Measurements from ENCODE around the gene ARHGAP26.
A peak's percentile ranks its signal among the peaks of the same experiment; 100 is the strongest.
"Not testable (repeated sequence)": the region's sequence is repeated elsewhere in the genome, so short reads cannot be mapped to it uniquely, and the experiment has no call there.

ARHGAP26 gene

GRCh38 chr5:143199843-143200242 is 429.7 kb downstream of the ARHGAP26 start:
- H3K18ac ChIP-seq (ENCODE audit: low read depth in 1 of 2, low read length in 2 of 2): peak overlapping the region in 1 of 2 experiments; percentile 8
- H3K4me1 ChIP-seq (ENCODE audit: control insufficient read depth, insufficient read depth, low read depth, low read length): peaks cover 2% of the 10 kb centered on the region
- H2AFZ ChIP-seq (ENCODE audit: low read depth, low read length): no peak overlapping the region
- 84% methylated on average over 2 of the region's 2 CpGs for WGBS
- peak overlapping the region; percentile 17 for H2AK5ac ChIP-seq (ENCODE audit: low read length, severe bottlenecking)
- H2BK12ac ChIP-seq (ENCODE audit: low read length in 2 of 2): peak overlapping the region in 1 of 2 experiments; percentile 94
- peak overlapping the region in 1 of 2 experiments; percentile 83 for H3K23ac ChIP-seq (ENCODE audit: low read length in 2 of 2)
- no peak overlapping the region for H3K4me2 ChIP-seq (ENCODE audit: low read length, poor library complexity, severe bottlenecking)
- H3K27ac ChIP-seq (ENCODE audit: low read length, poor library complexity, severe bottlenecking): no peak overlapping the region
- no peak overlapping the region for H3K9ac ChIP-seq (ENCODE audit: low read length)
- no peak overlapping the region for H4K91ac ChIP-seq (ENCODE audit: low read length)
- peaks cover 4% of the 10 kb centered on the region for H3K9me3 ChIP-seq (ENCODE audit: control insufficient read depth, low read length)
- no peaks in the 10 kb centered on the region for H3K27me3 ChIP-seq (ENCODE audit: control insufficient read depth in 1 of 2, insufficient read depth in 1 of 2, low read length in 2 of 2)
- no peak overlapping the region for H2BK5ac ChIP-seq (ENCODE audit: low read depth, low read length, poor library complexity, severe bottlenecking)
- H3K4ac ChIP-seq (ENCODE audit: low read depth in 1 of 2, low read length in 2 of 2): peak overlapping the region in 1 of 2 experiments; percentile 58
- H3K4me3 ChIP-seq (ENCODE audit: insufficient read depth in 1 of 2, low read depth in 1 of 2, low read length in 2 of 2): no peak overlapping the region
- H3K79me1 ChIP-seq (replicated peaks; ENCODE audit: low read length, poor library complexity, severe bottlenecking): no peaks in the 10 kb centered on the region
- H3K36me3 ChIP-seq (ENCODE audit: control insufficient read depth in 1 of 2, insufficient read depth in 2 of 2, low read depth in 1 of 2, low read length in 2 of 2): no peaks in the 10 kb centered on the region
- peak overlapping the region; percentile 19 for H2BK120ac ChIP-seq (ENCODE audit: low read depth, low read length)
- H2BK15ac ChIP-seq (ENCODE audit: low read depth, poor library complexity, severe bottlenecking): no peak overlapping the region
- no peak for DNase-seq
- no peak overlapping the region for H3K14ac ChIP-seq (ENCODE audit: low read length in 2 of 2)
- no peak overlapping the region for H4K8ac ChIP-seq (ENCODE audit: low read length)

- Histone ChIP-seq H2BK120ac (ENCODE audit: low read depth, low read length) (no peak overlapping the region), H3K27me3 (ENCODE audit: control insufficient read depth in 1 of 2, insufficient read depth in 1 of 2, low read length in 2 of 2) (no peaks in the 10 kb centered on the region), H3K23ac (ENCODE audit: low read length in 2 of 2) (no peak overlapping the region), H3K18ac (ENCODE audit: low read depth in 1 of 2, low read length in 2 of 2) (peak overlapping the region in 1 of 2 experiments; percentile 86), H2BK12ac (ENCODE audit: low read length in 2 of 2) (no peak overlapping the region), H3K9me3 (ENCODE audit: control insufficient read depth, low read length) (peaks cover 4% of the 10 kb centered on the region), H3K79me1 (replicated peaks; ENCODE audit: low read length, poor library complexity, severe bottlenecking) (no peaks in the 10 kb centered on the region), H4K8ac (ENCODE audit: low read length) (peak overlapping the region; percentile 27), H4K91ac (ENCODE audit: low read length) (peak overlapping the region; percentile 75), H3K4ac (ENCODE audit: low read depth in 1 of 2, low read length in 2 of 2) (no peak overlapping the region), H3K27ac (ENCODE audit: low read length, poor library complexity, severe bottlenecking) (no peak overlapping the region), H2BK15ac (ENCODE audit: low read depth, poor library complexity, severe bottlenecking) (no peak overlapping the region), H2AFZ (ENCODE audit: low read depth, low read length) (no peak overlapping the region), H3K36me3 (ENCODE audit: control insufficient read depth in 1 of 2, insufficient read depth in 2 of 2, low read depth in 1 of 2, low read length in 2 of 2) (no peaks in the 10 kb centered on the region), H3K9ac (ENCODE audit: low read length) (peak overlapping the region; percentile 25), H3K4me1 (ENCODE audit: control insufficient read depth, insufficient read depth, low read depth, low read length) (peaks cover 2% of the 10 kb centered on the region), H3K4me3 (ENCODE audit: insufficient read depth in 1 of 2, low read depth in 1 of 2, low read length in 2 of 2) (no peak overlapping the region), H2BK5ac (ENCODE audit: low read depth, low read length, poor library complexity, severe bottlenecking) (no peak overlapping the region), H2AK5ac (ENCODE audit: low read length, severe bottlenecking) (no peak overlapping the region), H3K4me2 (ENCODE audit: low read length, poor library complexity, severe bottlenecking) (no peak overlapping the region), H3K14ac (ENCODE audit: low read length in 2 of 2) (no peak overlapping the region)
- WGBS: 29% methylated on average over 1 of the region's 1 CpG
- peak; percentile 93 for DNase-seq
Measured at GRCh38 chr5:143200781-143201398, 430.7 kb downstream of the ARHGAP26 start.

GRCh38 chr5:143201589-143201988 is 431.4 kb downstream of the ARHGAP26 start:
- Histone ChIP-seq H2AK5ac (ENCODE audit: low read length, severe bottlenecking) (no peak overlapping the region), H2BK120ac (ENCODE audit: low read depth, low read length) (no peak overlapping the region), H3K27ac (ENCODE audit: low read length, poor library complexity, severe bottlenecking) (no peak overlapping the region), H3K4me2 (ENCODE audit: low read length, poor library complexity, severe bottlenecking) (no peak overlapping the region), H4K8ac (ENCODE audit: low read length) (no peak overlapping the region), H3K4me1 (ENCODE audit: control insufficient read depth, insufficient read depth, low read depth, low read length) (peaks cover 2% of the 10 kb centered on the region), H3K27me3 (ENCODE audit: control insufficient read depth in 1 of 2, insufficient read depth in 1 of 2, low read length in 2 of 2) (no peaks in the 10 kb centered on the region), H3K4ac (ENCODE audit: low read depth in 1 of 2, low read length in 2 of 2) (no peak overlapping the region), H2BK5ac (ENCODE audit: low read depth, low read length, poor library complexity, severe bottlenecking) (no peak overlapping the region), H3K79me1 (replicated peaks; ENCODE audit: low read length, poor library complexity, severe bottlenecking) (no peaks in the 10 kb centered on the region), H3K4me3 (ENCODE audit: insufficient read depth in 1 of 2, low read depth in 1 of 2, low read length in 2 of 2) (no peak overlapping the region), H3K9me3 (ENCODE audit: control insufficient read depth, low read length) (peaks cover 4% of the 10 kb centered on the region), H3K14ac (ENCODE audit: low read length in 2 of 2) (no peak overlapping the region), H3K9ac (ENCODE audit: low read length) (no peak overlapping the region), H3K23ac (ENCODE audit: low read length in 2 of 2) (no peak overlapping the region), H3K18ac (ENCODE audit: low read depth in 1 of 2, low read length in 2 of 2) (no peak overlapping the region), H3K36me3 (ENCODE audit: control insufficient read depth in 1 of 2, insufficient read depth in 2 of 2, low read depth in 1 of 2, low read length in 2 of 2) (no peaks in the 10 kb centered on the region), H2AFZ (ENCODE audit: low read depth, low read length) (no peak overlapping the region), H4K91ac (ENCODE audit: low read length) (no peak overlapping the region), H2BK12ac (ENCODE audit: low read length in 2 of 2) (no peak overlapping the region), H2BK15ac (ENCODE audit: low read depth, poor library complexity, severe bottlenecking) (no peak overlapping the region)
- 89% methylated on average over 1 of the region's 3 CpGs for WGBS
- peak; percentile 89 for DNase-seq

- not testable (repeated sequence) for H3K4me1 ChIP-seq (ENCODE audit: control insufficient read depth, insufficient read depth, low read depth, low read length); H3K4ac ChIP-seq (ENCODE audit: low read depth in 1 of 2, low read length in 2 of 2); H3K27ac ChIP-seq (ENCODE audit: low read length, poor library complexity, severe bottlenecking); H2BK15ac ChIP-seq (ENCODE audit: low read depth, poor library complexity, severe bottlenecking); H3K14ac ChIP-seq (ENCODE audit: low read length in 2 of 2); H2BK5ac ChIP-seq (ENCODE audit: low read depth, low read length, poor library complexity, severe bottlenecking); H3K36me3 ChIP-seq (ENCODE audit: control insufficient read depth in 1 of 2, insufficient read depth in 2 of 2, low read depth in 1 of 2, low read length in 2 of 2); DNase-seq; H3K79me1 ChIP-seq (replicated peaks; ENCODE audit: low read length, poor library complexity, severe bottlenecking); H4K8ac ChIP-seq (ENCODE audit: low read length); H3K9me3 ChIP-seq (ENCODE audit: control insufficient read depth, low read length); H3K9ac ChIP-seq (ENCODE audit: low read length); H2AFZ ChIP-seq (ENCODE audit: low read depth, low read length); H3K4me2 ChIP-seq (ENCODE audit: low read length, poor library complexity, severe bottlenecking); H3K23ac ChIP-seq (ENCODE audit: low read length in 2 of 2); H4K91ac ChIP-seq (ENCODE audit: low read length); H2BK120ac ChIP-seq (ENCODE audit: low read depth, low read length); H2BK12ac ChIP-seq (ENCODE audit: low read length in 2 of 2); H2AK5ac ChIP-seq (ENCODE audit: low read length, severe bottlenecking); H3K18ac ChIP-seq (ENCODE audit: low read depth in 1 of 2, low read length in 2 of 2); H3K4me3 ChIP-seq (ENCODE audit: insufficient read depth in 1 of 2, low read depth in 1 of 2, low read length in 2 of 2); H3K27me3 ChIP-seq (ENCODE audit: control insufficient read depth in 1 of 2, insufficient read depth in 1 of 2, low read length in 2 of 2)
- 100% methylated on average over 1 of the region's 4 CpGs for WGBS
Measured at GRCh38 chr5:143203301-143203956, 433.3 kb downstream of the ARHGAP26 start.
